Mesendoderm (in vitro differentiated cells): ENCODE results near the gene PHAF1.

Source experiments
- DNase-seq: peaks from one replicate; pipeline ENCODE4 v3.0.0; 2013
- H2AK5ac ChIP-seq: 2 replicates; pipeline ENCODE4 v1.6.1; 2013; ENCODE audit warnings: low read length, inconsistent platforms
- H2BK120ac ChIP-seq: 2 replicates; pipeline ENCODE4 v1.6.1; 2013; ENCODE audit warnings: low read depth, mild to moderate bottlenecking, low read length, moderate library complexity, mixed read lengths
- H2BK15ac ChIP-seq: replicated peaks from 2 replicates; pipeline ENCODE4 v1.6.1; 2013; ENCODE audit warnings: low read depth, mild to moderate bottlenecking, moderate library complexity
- H2BK5ac ChIP-seq: 2 replicates; pipeline ENCODE4 v1.6.1; 2013; ENCODE audit warnings: low read length, inconsistent platforms
- H3K18ac ChIP-seq: 2 replicates; pipeline ENCODE4 v1.6.1; 2013; ENCODE audit warnings: mild to moderate bottlenecking, low read length, mixed read lengths
- H3K23ac ChIP-seq: one replicate; pipeline ENCODE4 v1.6.1; 2013; ENCODE audit warnings: low read length
- H3K27ac ChIP-seq: 2 replicates; pipeline ENCODE4 v1.5.1; 2013; ENCODE audit warnings: low read depth, mild to moderate bottlenecking, inconsistent platforms, low read length, moderate library complexity
- H3K27me3 ChIP-seq: 2 replicates; pipeline ENCODE4 v1.6.1; 2013; ENCODE audit warnings: low read length, control low read depth, mild to moderate bottlenecking, inconsistent platforms; ENCODE audit not compliant: insufficient read depth, poor library complexity
- H3K36me3 ChIP-seq: 2 replicates; pipeline ENCODE4 v1.6.1; 2013; ENCODE audit warnings: low read length, inconsistent platforms; ENCODE audit not compliant: control insufficient read depth, insufficient read depth
- H3K4ac ChIP-seq: one replicate; pipeline ENCODE4 v1.6.1; 2013; ENCODE audit warnings: low read depth, mild to moderate bottlenecking, low read length, moderate library complexity
- H3K4me1 ChIP-seq: 2 replicates; pipeline ENCODE4 v1.6.1; 2013; ENCODE audit warnings: low read depth, low read length, inconsistent platforms; ENCODE audit not compliant: control insufficient read depth
- H3K4me2 ChIP-seq: 2 replicates; pipeline ENCODE4 v1.6.1; 2013; ENCODE audit warnings: low read length
- H3K4me3 ChIP-seq: 2 replicates; pipeline ENCODE4 v1.5.1; 2013; ENCODE audit warnings: mild to moderate bottlenecking, low read length
- H3K56ac ChIP-seq: one replicate; pipeline ENCODE4 v1.6.1; 2013; ENCODE audit warnings: low read length
- H3K79me1 ChIP-seq: 2 replicates; pipeline ENCODE4 v1.6.1; 2013; ENCODE audit warnings: low read length, inconsistent platforms
- H3K79me2 ChIP-seq: 2 replicates; pipeline ENCODE4 v1.6.1; 2013; ENCODE audit warnings: mild to moderate bottlenecking, low read length; ENCODE audit not compliant: control insufficient read depth, insufficient read depth
- H3K9ac ChIP-seq: 2 replicates; pipeline ENCODE4 v1.6.1; 2013; ENCODE audit warnings: low read length, inconsistent platforms
- H4K5ac ChIP-seq: one replicate; pipeline ENCODE4 v1.6.1; 2013; ENCODE audit warnings: low read length
- H4K8ac ChIP-seq: one replicate; pipeline ENCODE4 v1.6.1; 2013; ENCODE audit warnings: low read depth, mild to moderate bottlenecking, control low read depth, low read length, moderate library complexity
- WGBS: extraction: QIAGEN DNeasy Blood & Tissue Kit; methylation state at CpG from one replicate; pipeline ENCODE4 v1.1.7; 2013; ENCODE audit warnings: low lambda C conversion rate, missing lambda C conversion rate; ENCODE audit not compliant: insufficient coverage; ENCODE audit errors: extremely low coverage; 5-methylcytosine and 5-hydroxymethylcytosine counted together

The PHAF1 gene

DNA sequence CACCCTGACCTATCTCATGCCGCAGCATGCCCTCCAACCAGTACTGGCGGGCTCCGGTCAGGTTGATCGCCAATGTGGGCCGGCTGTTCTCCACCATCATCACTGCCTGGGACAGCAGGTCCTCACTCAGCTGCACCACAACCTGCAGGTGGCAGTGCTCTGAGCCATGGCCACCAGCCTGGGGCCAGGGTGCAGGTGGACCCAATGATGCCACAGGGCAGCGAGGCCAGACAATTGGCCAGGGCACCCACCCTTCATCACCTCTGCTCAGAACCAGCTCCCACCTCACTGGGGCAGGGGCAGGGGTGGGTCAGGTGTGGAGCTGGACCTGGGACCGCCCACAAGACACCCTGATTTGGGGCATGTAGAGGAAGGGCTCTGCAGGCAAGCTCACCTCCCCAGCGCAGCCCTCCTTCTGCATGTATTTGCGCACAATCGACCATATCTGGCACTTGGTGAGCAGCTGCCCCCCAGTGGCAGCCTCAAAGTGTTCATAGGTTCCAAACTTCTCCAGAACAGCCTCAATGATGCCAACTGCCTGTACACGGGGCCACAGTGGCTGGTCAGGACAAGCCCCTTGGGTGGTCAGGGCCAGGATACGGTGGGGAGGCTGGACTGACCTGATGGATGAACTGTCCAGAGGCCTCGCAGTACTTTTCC lies 69.8 kb downstream of the PHAF1 start:
- Histone ChIP-seq H3K9ac (no peak overlapping the region), H3K27me3 (peaks cover 6% of the 10 kb centered on the region), H3K79me2 (no peaks in the 10 kb centered on the region), H2AK5ac (no peak overlapping the region), H3K36me3 (no peaks in the 10 kb centered on the region), H3K4ac (no peak overlapping the region), H2BK5ac (no peak overlapping the region), H3K56ac (no peak overlapping the region), H4K8ac (no peak overlapping the region), H3K4me2 (no peak overlapping the region), H3K18ac (no peak overlapping the region), H3K27ac (no peak overlapping the region), H4K5ac (no peak overlapping the region), H3K23ac (no peak overlapping the region), H2BK120ac (no peak overlapping the region), H2BK15ac (no peak overlapping the region), H3K79me1 (peaks cover 4% of the 10 kb centered on the region), H3K4me1 (peaks cover 3% of the 10 kb centered on the region), H3K4me3 (no peak overlapping the region)
- WGBS = no CpG with 5 or more reads among the region's 13 CpGs
- peak; percentile 29 for DNase-seq

DNA sequence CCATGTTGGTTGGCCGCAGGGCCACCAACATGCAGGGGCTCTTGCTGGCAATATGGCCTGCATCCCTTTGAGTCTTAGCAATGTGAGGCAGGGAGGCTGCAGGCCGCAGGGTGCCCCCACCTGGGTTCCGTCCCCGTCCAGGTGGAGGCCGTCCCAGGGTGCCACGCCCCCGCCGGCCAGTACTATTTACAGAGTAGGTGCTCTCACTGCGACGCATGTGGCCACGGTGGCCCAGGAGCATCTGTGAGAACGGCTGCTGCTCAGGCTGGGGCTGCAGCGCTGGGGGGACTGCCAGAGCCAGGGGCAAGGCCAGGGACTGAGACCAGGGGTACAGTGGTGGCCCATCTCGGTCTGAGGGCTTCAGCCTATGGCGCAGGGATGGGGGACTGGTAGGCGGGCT lies 70.4 kb downstream of the PHAF1 start:
- Histone ChIP-seq H3K4me2 (no peak overlapping the region), H2BK15ac (no peak overlapping the region), H4K5ac (no peak overlapping the region), H2BK5ac (no peak overlapping the region), H3K27ac (no peak overlapping the region), H3K36me3 (no peaks in the 10 kb centered on the region), H3K4me3 (no peak overlapping the region), H2BK120ac (no peak overlapping the region), H4K8ac (no peak overlapping the region), H3K79me1 (peaks cover 4% of the 10 kb centered on the region), H3K4ac (no peak overlapping the region), H3K4me1 (peaks cover 3% of the 10 kb centered on the region), H3K18ac (no peak overlapping the region), H3K27me3 (peaks cover under 1% of the 10 kb centered on the region), H3K9ac (no peak overlapping the region), H3K56ac (no peak overlapping the region), H3K23ac (no peak overlapping the region), H2AK5ac (no peak overlapping the region), H3K79me2 (no peaks in the 10 kb centered on the region)
- no CpG with 5 or more reads among the region's 16 CpGs for WGBS
- DNase-seq = no peak

DNA sequence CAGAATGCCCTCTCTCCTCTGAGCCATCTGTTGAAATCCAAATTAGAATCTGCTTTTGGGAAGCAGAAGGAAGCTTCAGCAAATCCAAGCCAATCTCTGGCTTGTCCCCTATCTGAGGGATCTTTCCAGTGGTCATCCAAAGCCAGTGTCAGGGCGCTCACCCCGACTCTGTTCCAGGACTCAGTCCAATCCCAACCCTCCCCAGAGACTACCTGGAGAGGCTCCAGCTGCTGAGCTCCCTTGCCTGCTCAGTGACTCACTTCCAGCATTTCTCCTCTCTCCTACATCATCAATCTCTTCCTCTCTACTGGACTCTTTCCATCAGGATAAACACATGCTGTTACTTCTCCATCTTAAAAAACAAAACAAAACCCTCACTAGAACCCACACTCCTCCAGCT lies 71.6 kb downstream of the PHAF1 start:
- no CpG with 5 or more reads among the region's 2 CpGs for WGBS
- H3K79me2 ChIP-seq = no peaks in the 10 kb centered on the region
- no peak overlapping the region for H2BK5ac ChIP-seq
- H2BK15ac ChIP-seq = no peak overlapping the region
- no peak overlapping the region for H3K9ac ChIP-seq
- H3K4ac ChIP-seq = no peak overlapping the region
- H3K36me3 ChIP-seq = no peaks in the 10 kb centered on the region
- no peak overlapping the region for H3K23ac ChIP-seq
- H3K4me3 ChIP-seq = no peak overlapping the region
- no peak overlapping the region for H4K5ac ChIP-seq
- H2AK5ac ChIP-seq = no peak overlapping the region
- no peak overlapping the region for H4K8ac ChIP-seq
- H3K18ac ChIP-seq = no peak overlapping the region
- H2BK120ac ChIP-seq = no peak overlapping the region
- H3K79me1 ChIP-seq = peaks cover 4% of the 10 kb centered on the region
- no peak overlapping the region for H3K56ac ChIP-seq
- no peak overlapping the region for H3K4me2 ChIP-seq
- DNase-seq = no peak
- H3K27me3 ChIP-seq = no peaks in the 10 kb centered on the region
- no peak overlapping the region for H3K27ac ChIP-seq
- H3K4me1 ChIP-seq = peaks cover 3% of the 10 kb centered on the region

DNA sequence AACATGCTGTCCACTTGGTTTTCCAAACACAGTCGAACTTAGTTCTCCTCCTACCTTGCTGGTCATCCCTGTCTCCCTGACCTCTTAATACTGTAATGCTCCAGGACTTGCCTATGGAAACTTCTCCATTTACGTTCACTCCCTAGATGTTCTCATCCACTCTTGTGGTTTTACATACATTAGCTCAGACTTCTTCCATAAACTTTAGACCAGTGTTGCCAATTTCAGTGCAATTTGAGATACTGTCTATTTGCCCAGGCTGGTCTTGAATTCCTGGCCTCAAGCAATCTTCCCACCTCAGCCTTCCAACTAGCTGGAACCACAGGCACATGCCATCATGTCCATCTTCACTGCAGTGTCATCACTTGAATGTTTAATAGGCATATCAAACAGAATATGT lies 72.5 kb downstream of the PHAF1 start:
- Histone ChIP-seq H3K36me3 (no peaks in the 10 kb centered on the region), H2BK15ac (no peak overlapping the region), H2BK120ac (no peak overlapping the region), H3K23ac (no peak overlapping the region), H3K4me1 (peaks cover 3% of the 10 kb centered on the region), H3K79me1 (peaks cover 4% of the 10 kb centered on the region), H3K4ac (no peak overlapping the region), H3K4me3 (no peak overlapping the region), H3K27ac (no peak overlapping the region), H3K18ac (no peak overlapping the region), H2BK5ac (no peak overlapping the region), H3K4me2 (no peak overlapping the region), H3K9ac (peak overlapping the region; percentile 27), H3K56ac (peak overlapping the region; percentile 25), H3K79me2 (no peaks in the 10 kb centered on the region), H2AK5ac (no peak overlapping the region), H4K8ac (no peak overlapping the region), H3K27me3 (no peaks in the 10 kb centered on the region), H4K5ac (no peak overlapping the region)
- WGBS = no CpG with 5 or more reads among the region's 2 CpGs
- DNase-seq = no peak

DNA sequence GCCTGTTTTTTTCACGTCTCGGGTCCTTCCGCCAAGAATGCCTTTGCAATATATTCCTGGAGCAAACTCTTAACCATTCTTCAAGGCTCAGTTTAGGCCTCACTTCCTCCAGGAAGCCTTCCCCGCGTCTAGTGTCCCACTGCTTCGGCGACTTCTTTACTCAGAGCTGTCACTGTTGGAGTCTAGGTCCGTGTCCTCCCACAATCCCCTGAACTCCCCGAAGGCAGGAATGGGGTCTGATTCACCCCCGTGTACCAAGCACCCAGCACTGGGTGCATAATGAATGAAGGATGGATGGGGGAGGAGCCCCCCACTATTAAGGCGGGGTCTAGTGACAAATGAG lies 73.5 kb downstream of the PHAF1 start:
- no peaks in the 10 kb centered on the region for H3K36me3 ChIP-seq
- H3K23ac ChIP-seq = no peak overlapping the region
- H3K56ac ChIP-seq = peak overlapping the region; percentile 85
- no peak overlapping the region for H3K27ac ChIP-seq
- H2BK120ac ChIP-seq = no peak overlapping the region
- no peaks in the 10 kb centered on the region for H3K27me3 ChIP-seq
- H3K79me2 ChIP-seq = no peaks in the 10 kb centered on the region
- H3K4me1 ChIP-seq = peaks cover 3% of the 10 kb centered on the region
- H3K9ac ChIP-seq = peak overlapping the region; percentile 77
- H3K4me2 ChIP-seq = peak overlapping the region; percentile 85
- H3K4ac ChIP-seq = no peak overlapping the region
- H2BK5ac ChIP-seq = no peak overlapping the region
- H4K5ac ChIP-seq = no peak overlapping the region
- DNase-seq = no peak
- no peak overlapping the region for H4K8ac ChIP-seq
- WGBS = no CpG with 5 or more reads among the region's 11 CpGs
- H3K18ac ChIP-seq = no peak overlapping the region
- peaks cover 4% of the 10 kb centered on the region for H3K79me1 ChIP-seq
- peak overlapping the region; percentile 62 for H3K4me3 ChIP-seq
- no peak overlapping the region for H2AK5ac ChIP-seq
- H2BK15ac ChIP-seq = no peak overlapping the region
